Nucleus accumbens (tissue), 56 donors: ENCODE results near the gene SINHCAF.
"Not testable (repeated sequence)": the region's sequence is repeated elsewhere in the genome, so short reads cannot be mapped to it uniquely, and the experiment has no call there.

Experiments used
- DNase-seq, 56 donors: peaks; one replicate each; lab custom pipeline; 2025; lab: John Stamatoyannopoulos, UW

Gene SINHCAF

GRCh38 chr12:31238333-31238732 is 87.6 kb downstream of the SINHCAF start:
- DNase-seq = not testable (repeated sequence)

GRCh38 chr12:31236998-31237637 is 88.8 kb downstream of the SINHCAF start:
- DNase-seq = no peak

- DNase-seq = no peak
Measured at GRCh38 chr12:31235868-31236395, 90.0 kb downstream of the SINHCAF start.

DNA sequence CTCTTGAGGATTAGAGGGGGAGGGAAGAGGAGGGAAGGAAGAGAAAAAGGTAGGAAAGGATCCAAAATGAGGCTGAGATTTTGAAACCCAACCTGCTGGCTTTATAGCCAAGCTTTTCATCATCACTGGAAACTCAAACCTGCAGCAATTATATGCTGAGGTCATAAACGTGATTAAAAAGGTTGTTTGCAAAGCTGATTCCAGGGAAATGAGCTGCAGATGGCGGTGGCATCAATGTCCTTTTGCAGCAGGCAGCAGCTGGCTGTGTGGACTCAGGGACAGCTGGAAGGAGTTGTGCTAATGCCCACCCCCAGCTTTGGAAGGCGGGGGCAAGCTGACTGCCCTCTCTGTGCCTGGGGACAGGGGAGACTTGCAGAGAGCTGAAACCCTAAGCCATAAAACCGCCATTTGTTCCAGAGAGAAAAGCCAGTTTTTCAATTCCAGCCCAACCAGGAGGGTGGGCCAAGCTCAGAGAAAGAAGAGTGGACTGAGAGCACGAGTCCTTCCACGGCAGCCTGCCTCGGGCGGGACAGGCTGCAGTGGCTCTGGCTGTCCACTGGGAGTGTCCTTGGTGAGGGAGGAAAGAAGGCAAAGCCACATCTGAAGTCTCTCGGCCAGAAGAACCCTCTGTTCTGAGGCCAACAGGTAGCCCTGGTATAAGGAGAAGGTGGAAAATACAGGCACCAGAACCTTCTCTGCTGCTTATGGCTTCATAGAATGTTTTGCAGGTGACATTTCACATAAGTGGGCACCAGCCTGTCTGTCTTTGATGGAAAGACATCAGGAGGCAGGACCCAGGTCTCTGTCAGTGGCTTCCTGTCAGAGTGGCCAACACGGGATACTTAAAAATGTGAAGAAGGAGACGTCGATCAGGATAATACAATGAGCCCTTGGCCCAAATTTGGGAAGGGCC is 90.7 kb downstream of the SINHCAF start:
- peak in 25 of 56 donors; percentile 9 to 68 (median 21) for DNase-seq

DNA sequence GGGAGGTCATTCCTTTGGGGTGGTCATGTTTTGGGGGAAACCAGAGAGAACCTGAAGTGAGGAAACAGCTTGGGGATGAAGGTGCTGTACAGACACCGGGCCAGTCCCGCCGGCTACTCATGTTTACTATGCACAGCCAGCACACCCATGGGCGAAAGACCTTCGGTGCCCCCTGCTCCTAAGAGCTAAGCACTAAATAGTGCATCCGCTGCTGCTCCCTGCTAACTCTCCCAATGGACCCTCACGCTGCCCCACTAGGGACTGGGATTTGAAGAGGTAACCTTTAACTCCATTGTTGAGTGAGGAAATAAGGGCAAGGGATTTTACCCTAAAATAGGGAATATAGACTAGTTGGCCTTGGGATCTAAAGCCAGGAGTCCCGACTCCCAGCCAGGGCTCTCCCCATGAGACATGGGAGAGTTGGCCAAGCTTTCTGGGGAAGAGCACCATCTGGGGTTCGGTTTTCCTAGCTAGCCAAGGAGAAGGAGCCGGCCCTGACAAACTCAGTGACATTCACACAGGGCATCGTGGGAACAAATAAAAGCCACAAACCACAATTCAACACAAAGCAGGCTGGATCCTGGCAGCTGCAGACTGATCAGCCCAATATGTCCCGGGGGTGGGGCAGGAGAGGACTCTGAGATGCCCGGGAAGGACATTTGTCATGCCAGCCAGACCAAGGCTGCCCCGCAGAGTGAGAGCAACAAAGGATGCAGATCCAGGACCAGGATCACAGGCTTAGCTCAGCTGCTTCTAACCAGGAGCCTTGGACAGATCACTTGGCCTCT is 91.7 kb downstream of the SINHCAF start:
- no peak for DNase-seq

- DNase-seq = no peak
Measured at GRCh38 chr12:31233061-31233730, 92.8 kb downstream of the SINHCAF start.

DNA sequence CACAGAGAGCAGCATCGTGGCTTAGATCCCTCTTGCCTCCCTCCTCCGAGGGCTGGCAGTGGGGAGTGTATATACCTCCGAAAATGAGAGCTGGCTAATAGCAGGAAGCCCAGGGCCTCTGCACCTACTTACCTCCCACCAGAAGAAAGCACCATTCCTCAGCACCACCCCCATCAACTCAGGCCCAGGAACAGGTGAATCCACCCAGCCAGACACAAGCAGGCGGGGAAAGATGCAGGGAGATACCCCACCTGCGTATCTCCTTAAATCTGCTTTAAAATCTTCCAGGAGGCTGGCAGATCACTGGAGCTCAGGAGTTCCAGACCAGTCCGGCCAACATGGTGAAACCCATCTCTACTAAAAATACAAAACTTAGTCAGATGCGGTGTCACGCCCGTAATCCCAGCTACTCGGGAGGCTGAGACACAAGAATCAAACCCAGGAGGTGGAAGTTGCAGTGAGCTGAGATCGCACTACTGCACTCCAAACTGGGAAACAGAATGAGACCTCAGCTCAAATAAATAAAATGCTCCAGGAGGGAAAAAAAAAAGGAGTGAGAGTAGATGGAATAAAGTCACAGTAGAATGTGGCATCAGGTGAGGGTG is 93.5 kb downstream of the SINHCAF start:
- DNase-seq = no peak

DNA sequence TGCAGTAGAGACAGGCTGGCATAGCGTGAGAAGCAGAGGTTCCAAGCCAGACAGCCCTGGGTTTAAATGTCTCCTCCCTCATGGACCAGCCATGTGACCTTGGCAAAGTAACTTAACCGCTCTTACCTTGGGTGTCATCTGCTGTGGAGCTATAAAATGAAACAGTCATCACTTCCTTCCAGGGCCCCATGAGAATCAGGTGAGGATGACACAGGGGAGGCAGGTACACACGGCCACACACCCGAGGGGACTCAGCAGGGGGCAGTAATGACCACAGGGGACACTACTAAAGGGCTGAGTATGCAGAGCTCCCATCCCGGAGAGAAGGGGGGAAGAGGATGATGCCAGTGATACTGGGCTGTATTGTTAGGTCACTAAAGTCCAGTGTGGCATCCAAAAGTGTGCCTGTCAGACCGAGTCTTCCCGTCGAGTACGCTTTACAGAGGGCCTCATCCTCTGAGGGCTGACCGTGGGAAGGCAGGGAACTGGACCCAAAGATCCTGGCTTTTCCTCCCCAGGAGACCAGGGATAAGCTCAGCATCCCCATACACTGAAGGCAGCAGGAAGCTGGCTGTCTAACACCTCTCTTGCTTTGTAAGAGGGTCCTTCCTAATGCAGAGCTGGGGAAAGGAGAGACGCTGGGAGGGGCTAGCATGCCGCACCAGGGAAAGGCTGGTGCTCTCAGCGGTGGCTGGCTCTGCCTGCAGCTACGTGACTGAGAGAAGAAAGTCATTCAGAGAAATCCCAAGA is 94.2 kb downstream of the SINHCAF start:
- no peak for DNase-seq
